Keratinocyte (primary cell): Measurements from ENCODE around the gene SFT2D1. TPM values are rescaled to one million over a fixed set of nuclear protein-coding genes. Genes with fewer than 3 reads are reported as not detected.

Source experiments
- DNase-seq: peaks from one replicate; pipeline ENCODE4 v3.0.0-alpha.2; 2011; ENCODE audit warnings: low read depth, missing footprints, low spot score
- FAIRE-seq: peaks from 2 replicates; lab custom pipeline; 2011; peaks lifted over from hg19 to GRCh38; lab: Jason Lieb, UNC
- H2AFZ ChIP-seq: 2 replicates; pipeline ENCODE4 v1.6.0; 2012; ENCODE audit warnings: low read length, control low read depth, inconsistent platforms; ENCODE audit not compliant: control insufficient read depth
- H3K27ac ChIP-seq: 2 replicates; pipeline ENCODE4 v1.5.1; 2011; ENCODE audit warnings: low read length; ENCODE audit not compliant: control insufficient read depth, insufficient read depth
- H3K27me3 ChIP-seq: 3 replicates; pipeline ENCODE4 v1.6.0; 2011; ENCODE audit warnings: low read length; ENCODE audit not compliant: control insufficient read depth, insufficient read depth; ENCODE audit errors: extremely low read depth
- H3K36me3 ChIP-seq, 2 experiments: 2 replicates in 1 of 2; 3 replicates in 1 of 2; pipeline ENCODE4 v1.5.1; 2011; ENCODE audit warnings: low read length in 2 of 2, mild to moderate bottlenecking in 1 of 2; ENCODE audit not compliant: control insufficient read depth in 2 of 2, insufficient read depth in 2 of 2; ENCODE audit errors: extremely low read depth in 1 of 2
- H3K4me1 ChIP-seq: 3 replicates; pipeline ENCODE4 v1.5.1; 2011; ENCODE audit warnings: low read length; ENCODE audit not compliant: control insufficient read depth, insufficient read depth; ENCODE audit errors: extremely low read depth
- H3K4me2 ChIP-seq: 3 replicates; pipeline ENCODE4 v1.6.0; 2011; ENCODE audit warnings: low read depth, low read length; ENCODE audit not compliant: control insufficient read depth, insufficient read depth; ENCODE audit errors: extremely low read depth
- H3K4me3 ChIP-seq, 3 experiments: fragments of 200-600 bp in 1 of 3; sonication (generic) in 1 of 3; 2 replicates in 2 of 3; 3 replicates in 1 of 3; pipeline ENCODE4 v1.5.1; 2011 to 2016; ENCODE audit warnings: low read length in 3 of 3, mild to moderate bottlenecking in 3 of 3, control low read depth in 2 of 3, inconsistent platforms in 1 of 3, low read depth in 1 of 3, mixed read lengths in 1 of 3, mixed run types in 1 of 3, moderate library complexity in 1 of 3; ENCODE audit not compliant: control insufficient read depth in 2 of 3, insufficient read depth in 2 of 3; ENCODE audit errors: extremely low read depth in 1 of 3
- H3K79me2 ChIP-seq: 2 replicates; pipeline ENCODE4 v1.6.0; 2012; ENCODE audit warnings: low read length; ENCODE audit not compliant: control insufficient read depth, insufficient read depth
- H3K9ac ChIP-seq: 3 replicates; pipeline ENCODE4 v1.6.0; 2011; ENCODE audit warnings: low read length; ENCODE audit not compliant: control insufficient read depth, insufficient read depth; ENCODE audit errors: extremely low read depth
- H3K9me1 ChIP-seq: 3 replicates; pipeline ENCODE4 v1.6.0; 2011; ENCODE audit warnings: low read length; ENCODE audit not compliant: control insufficient read depth, insufficient read depth; ENCODE audit errors: extremely low read depth
- H3K9me3 ChIP-seq: 2 replicates; pipeline ENCODE4 v1.5.1; 2012; ENCODE audit warnings: low read depth, low read length; ENCODE audit not compliant: control insufficient read depth
- H4K20me1 ChIP-seq: 3 replicates; pipeline ENCODE4 v1.6.0; 2011; ENCODE audit warnings: low read length; ENCODE audit not compliant: control insufficient read depth, insufficient read depth; ENCODE audit errors: extremely low read depth
- CTCF ChIP-seq, 3 experiments: IDR thresholded peaks in 1 of 3; conservative IDR thresholded peaks in 1 of 3; optimal IDR thresholded peaks in 1 of 3; 2 replicates in 2 of 3; 3 replicates in 1 of 3; pipeline versions ENCODE3 to v1.5.1; 2011; ENCODE audit warnings: low read length in 3 of 3, mild to moderate bottlenecking in 3 of 3, moderate library complexity in 2 of 3, control low read depth in 1 of 3, inconsistent platforms in 1 of 3; ENCODE audit not compliant: insufficient read depth in 2 of 3; ENCODE audit errors: extremely low read depth in 1 of 3
- EZH2 ChIP-seq: IDR thresholded peaks from one replicate; pipeline ENCODE4 v1.6.1; 2012; ENCODE audit warnings: inconsistent platforms, mild to moderate bottlenecking, low read length, moderate library complexity
- dilution Hi-C: fragments of 300-500 bp; cut with MboI; formaldehyde crosslinking; loops from one replicate; pipeline ENCODE4 v1.7.0; 2020; ENCODE audit warnings: low sequenced_read_pairs; ENCODE audit not compliant: extremely low pct_ligation_motif_present
- polyA plus RNA-seq, 5 experiments: library from polyadenylated mRNA; depleted of rRNA in 3 of 5; stranded (reverse) in 3 of 5; stranded (forward) in 1 of 5; unstranded in 1 of 5; fragments of >200 nt; gene quantifications; 1 replicate in 1 of 5; 2 replicates in 3 of 5; 3 replicates in 1 of 5; pipeline versions ENCODE4 v1.2.1 to v1.2.3, GENCODE V29; 2011 to 2012; ENCODE audit warnings: missing spikeins in 2 of 5, low read depth in 1 of 5, low replicate concordance in 1 of 5

The SFT2D1 gene
- polyA plus RNA-seq, 1 donor (not counting 4 experiments of a cell fraction or from before 2014, with no cell fraction given), result 84.3 TPM

GRCh38 chr6:166307082-166308032, 35.0 kb downstream of the SFT2D1 start:
- Histone ChIP-seq H3K4me3 (peak overlapping the region in 1 of 3 experiments; percentile 8), H3K4me2 (peak overlapping the region; percentile 52), H3K9me3 (no peaks in the 10 kb centered on the region), H2AFZ (peak overlapping the region; percentile 70), H3K9ac (no peak overlapping the region), H3K27ac (no peak overlapping the region), H3K9me1 (no peaks in the 10 kb centered on the region), H4K20me1 (no peaks in the 10 kb centered on the region), H3K36me3 (no peaks in the 10 kb centered on the region), H3K79me2 (no peaks in the 10 kb centered on the region), H3K27me3 (peaks cover 42% of the 10 kb centered on the region), H3K4me1 (no peaks in the 10 kb centered on the region)
- DNase-seq (no peak), FAIRE-seq (no peak)
- TF ChIP-seq EZH2, result peak; percentile 88
- TF ChIP-seq CTCF (optimal IDR thresholded peaks at IDR 0.05 in 1 of 3, IDR thresholded peaks at IDR 0.05 in 1 of 3, conservative IDR thresholded peaks at IDR 0.05 in 1 of 3; ENCODE audit: extremely low read depth in 1 of 3, insufficient read depth in 2 of 3, low read length in 3 of 3), result no peak
- dilution Hi-C loops, result no loop called here

- dilution Hi-C loops, result no loop called here
- no peaks in the 10 kb centered on the region for H3K79me2 ChIP-seq
- no peak overlapping the region for H3K27ac ChIP-seq
- no peaks in the 10 kb centered on the region for H3K9me3 ChIP-seq
- peaks cover 42% of the 10 kb centered on the region for H3K27me3 ChIP-seq
- H2AFZ ChIP-seq, result no peak overlapping the region
- H3K36me3 ChIP-seq, result no peaks in the 10 kb centered on the region
- H4K20me1 ChIP-seq, result no peaks in the 10 kb centered on the region
- H3K4me1 ChIP-seq, result no peaks in the 10 kb centered on the region
- H3K9me1 ChIP-seq, result no peaks in the 10 kb centered on the region
- no peak overlapping the region for H3K4me3 ChIP-seq
- DNase-seq (no peak), FAIRE-seq (no peak)
- H3K4me2 ChIP-seq, result no peak overlapping the region
- no peak overlapping the region for H3K9ac ChIP-seq
- peak; percentile 75 for TF ChIP-seq EZH2
- TF ChIP-seq CTCF (optimal IDR thresholded peaks at IDR 0.05 in 1 of 3, IDR thresholded peaks at IDR 0.05 in 1 of 3, conservative IDR thresholded peaks at IDR 0.05 in 1 of 3; ENCODE audit: extremely low read depth in 1 of 3, insufficient read depth in 2 of 3, low read length in 3 of 3), result no peak
Measured at GRCh38 chr6:166306378-166307081, 35.8 kb downstream of the SFT2D1 start.
